GM18907 (cell line): ENCODE measurements around the gene LOXL1.

Experiments
- ATAC-seq: cut with Tn5 transposase; IDR thresholded peaks from one replicate; pipeline ENCODE4 v1.9.1; 2021; ENCODE audit warnings: mild to moderate bottlenecking, moderate library complexity; ENCODE audit not compliant: unreplicated experiment

Gene LOXL1, protein sequence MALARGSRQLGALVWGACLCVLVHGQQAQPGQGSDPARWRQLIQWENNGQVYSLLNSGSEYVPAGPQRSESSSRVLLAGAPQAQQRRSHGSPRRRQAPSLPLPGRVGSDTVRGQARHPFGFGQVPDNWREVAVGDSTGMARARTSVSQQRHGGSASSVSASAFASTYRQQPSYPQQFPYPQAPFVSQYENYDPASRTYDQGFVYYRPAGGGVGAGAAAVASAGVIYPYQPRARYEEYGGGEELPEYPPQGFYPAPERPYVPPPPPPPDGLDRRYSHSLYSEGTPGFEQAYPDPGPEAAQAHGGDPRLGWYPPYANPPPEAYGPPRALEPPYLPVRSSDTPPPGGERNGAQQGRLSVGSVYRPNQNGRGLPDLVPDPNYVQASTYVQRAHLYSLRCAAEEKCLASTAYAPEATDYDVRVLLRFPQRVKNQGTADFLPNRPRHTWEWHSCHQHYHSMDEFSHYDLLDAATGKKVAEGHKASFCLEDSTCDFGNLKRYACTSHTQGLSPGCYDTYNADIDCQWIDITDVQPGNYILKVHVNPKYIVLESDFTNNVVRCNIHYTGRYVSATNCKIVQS

DNA sequence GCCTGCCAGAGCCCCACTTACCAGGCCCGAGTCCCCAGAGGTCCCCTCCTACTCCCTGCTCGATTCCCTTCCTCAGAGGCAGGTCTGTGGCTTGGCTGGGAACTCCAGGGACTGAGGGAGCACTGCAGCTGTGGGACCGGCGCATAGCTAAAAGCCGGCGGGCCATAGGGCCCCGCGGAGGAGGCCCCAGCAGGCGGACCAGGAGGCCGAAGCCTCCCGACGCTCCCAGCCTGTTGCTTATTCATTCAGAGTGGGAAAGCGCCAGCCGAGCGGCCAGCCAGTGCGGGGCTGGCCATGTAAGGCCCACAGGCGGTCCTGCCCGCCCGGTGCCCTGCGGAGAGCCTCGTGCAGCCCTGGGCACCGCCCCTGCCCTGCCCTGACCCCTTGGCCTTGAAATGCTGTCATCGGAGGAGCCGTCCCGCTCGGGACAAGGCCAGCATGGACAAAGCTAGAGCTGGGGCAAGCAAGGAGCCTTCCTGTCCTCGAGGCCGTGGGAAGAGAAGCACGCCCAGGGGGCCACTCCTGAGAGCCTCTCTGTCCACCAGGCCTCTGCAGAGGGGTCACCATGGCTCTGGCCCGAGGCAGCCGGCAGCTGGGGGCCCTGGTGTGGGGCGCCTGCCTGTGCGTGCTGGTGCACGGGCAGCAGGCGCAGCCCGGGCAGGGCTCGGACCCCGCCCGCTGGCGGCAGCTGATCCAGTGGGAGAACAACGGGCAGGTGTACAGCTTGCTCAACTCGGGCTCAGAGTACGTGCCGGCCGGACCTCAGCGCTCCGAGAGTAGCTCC lies at the start of gene LOXL1:
TSS of gene LOXL1 (plus strand) at position 244 of the 784 bp plus-strand sequence. CDS start at position 566, 322 bp downstream.
- ATAC-seq: no peak

DNA sequence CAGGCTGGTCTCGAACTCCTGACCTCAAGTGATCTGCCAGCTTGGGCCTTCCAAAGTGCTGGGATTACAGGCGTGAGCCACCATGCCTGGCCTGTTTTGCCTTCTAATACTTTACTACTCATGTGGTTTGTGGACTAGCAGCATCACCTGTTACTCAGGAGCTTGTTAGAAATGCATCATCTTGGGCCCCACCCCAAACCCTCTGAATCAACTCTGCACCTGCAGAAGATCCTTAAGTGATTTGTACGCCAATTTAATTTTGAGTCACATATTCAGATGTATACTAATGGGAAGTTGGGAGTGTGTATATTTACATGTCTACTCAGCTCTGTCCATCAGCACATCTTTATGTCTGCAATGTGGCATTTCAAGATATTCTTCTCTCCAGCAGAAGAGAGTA lies 46.8 kb upstream of the LOXL1 start:
- no peak for ATAC-seq

DNA sequence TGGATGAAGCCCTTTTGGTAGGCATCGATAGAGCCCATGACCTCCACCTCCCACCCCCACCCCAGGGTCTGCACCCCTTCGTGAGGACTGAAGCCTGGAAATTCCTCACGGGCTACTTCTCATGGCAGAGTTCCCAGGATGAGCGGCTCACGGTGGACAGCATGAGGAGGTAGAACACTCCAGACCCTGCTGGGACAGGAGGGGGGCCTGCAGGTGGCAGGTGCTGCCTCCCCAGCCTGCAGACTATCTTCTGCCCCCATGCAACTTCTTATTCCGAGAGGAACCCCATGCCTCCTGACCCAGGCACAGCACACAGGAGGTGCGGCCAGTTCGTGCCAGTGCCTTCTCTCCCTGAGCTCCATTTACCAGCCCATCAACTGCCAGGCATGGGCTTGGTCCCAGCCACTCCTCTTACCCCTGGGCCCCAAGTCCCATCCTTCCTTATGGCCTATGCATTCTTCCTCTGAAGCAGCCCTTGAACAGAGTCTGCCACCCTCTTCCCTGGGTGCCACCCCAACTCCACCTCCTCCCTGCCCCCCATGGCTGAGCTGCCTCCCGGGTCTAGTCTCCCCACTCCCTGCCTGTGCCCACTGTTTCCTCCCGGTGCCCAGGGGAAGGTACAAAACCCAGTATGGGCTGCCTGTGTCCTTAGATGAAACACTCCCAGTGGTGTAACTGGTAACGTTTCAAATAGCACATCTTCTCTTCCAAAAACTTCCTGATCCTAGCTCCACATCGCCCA lies 44.5 kb upstream of the LOXL1 start:
- no peak for ATAC-seq

DNA sequence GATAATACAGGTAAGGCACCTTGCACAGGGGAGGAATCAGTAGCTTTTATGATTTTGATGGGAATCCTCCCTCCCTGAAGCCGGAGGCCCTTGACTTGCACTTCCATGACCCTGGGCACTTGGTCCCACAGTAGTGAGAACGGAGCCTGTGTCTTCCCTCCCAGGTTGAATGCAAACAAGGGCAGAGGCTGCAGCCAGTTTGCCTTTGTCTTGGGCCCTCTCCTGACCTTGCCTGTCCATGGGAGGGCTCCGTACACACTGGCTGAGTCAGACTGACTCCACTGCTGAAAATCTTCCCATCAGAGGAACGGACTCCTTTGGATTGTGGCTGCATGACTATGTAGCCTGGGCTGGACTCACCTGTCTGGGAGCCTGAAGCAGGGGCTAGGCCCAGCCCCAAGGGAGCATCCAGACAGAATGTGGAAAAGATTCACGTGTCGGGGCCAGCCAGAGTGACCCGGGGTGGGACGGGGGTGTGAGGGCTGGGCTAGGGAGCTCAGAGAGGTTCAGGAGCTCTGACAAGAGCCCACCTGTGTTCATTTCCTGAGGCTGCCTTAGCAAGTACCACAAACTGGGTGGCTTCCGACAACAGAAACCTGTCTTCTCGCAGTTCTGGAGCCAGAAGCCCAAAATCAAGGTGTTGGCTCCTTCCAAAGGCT lies 43.4 kb upstream of the LOXL1 start:
- no peak for ATAC-seq

DNA sequence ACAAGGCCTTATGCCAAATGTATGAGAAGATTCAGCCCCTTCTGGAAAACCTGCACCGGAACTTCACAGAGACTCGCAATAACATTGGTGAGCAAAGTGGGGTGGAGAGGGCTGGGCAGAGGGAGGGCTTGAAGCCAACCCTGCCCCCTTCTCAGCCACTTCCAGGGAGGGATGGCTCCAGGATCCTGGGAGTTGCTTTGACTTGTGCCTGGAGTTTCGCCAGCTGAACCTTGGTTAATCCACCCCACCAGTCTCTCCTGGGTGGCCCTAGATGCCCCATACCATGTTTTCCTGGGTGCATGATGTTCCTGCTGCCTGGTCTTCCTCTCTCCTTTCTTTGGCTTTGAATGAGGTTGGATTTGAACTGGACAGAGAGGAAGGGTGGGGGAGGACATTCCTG lies 42.1 kb upstream of the LOXL1 start:
- ATAC-seq: no peak

DNA sequence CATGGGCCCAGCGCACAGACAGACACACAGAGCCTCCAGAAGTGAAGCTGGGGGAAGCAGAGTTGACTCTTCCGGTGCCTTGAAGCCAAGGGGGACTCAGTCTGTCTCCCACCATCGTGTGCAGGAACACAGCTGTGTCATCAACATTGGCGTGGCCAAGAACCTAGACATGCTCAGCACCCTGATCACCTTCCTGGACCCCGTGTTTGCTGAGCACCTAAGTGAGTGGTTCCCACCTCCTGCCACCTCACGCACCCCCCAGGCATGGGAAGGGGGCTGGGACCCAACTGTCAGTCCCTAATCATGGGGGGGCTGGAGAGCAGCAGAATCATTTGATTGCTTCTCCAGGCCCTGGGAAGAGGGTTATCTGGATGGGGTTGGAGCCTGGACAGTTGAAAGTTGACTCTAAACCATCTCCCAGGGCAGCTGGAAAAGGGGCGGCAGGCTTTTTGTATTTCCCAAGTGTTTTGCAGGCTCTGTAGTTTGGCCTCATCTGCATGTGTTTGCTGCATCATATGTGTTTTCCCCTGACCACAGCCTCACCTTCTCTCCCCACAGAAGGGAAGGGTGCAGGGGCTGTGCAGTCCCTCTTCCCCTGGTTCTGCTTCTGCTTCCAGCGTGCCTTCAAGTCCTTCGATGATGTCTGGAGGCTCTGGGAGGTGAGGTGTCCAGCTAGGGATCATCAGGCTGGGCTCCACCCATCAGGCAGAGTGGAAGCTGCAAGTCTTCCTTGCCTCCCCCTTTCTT lies 40.1 kb upstream of the LOXL1 start:
- ATAC-seq: no peak

DNA sequence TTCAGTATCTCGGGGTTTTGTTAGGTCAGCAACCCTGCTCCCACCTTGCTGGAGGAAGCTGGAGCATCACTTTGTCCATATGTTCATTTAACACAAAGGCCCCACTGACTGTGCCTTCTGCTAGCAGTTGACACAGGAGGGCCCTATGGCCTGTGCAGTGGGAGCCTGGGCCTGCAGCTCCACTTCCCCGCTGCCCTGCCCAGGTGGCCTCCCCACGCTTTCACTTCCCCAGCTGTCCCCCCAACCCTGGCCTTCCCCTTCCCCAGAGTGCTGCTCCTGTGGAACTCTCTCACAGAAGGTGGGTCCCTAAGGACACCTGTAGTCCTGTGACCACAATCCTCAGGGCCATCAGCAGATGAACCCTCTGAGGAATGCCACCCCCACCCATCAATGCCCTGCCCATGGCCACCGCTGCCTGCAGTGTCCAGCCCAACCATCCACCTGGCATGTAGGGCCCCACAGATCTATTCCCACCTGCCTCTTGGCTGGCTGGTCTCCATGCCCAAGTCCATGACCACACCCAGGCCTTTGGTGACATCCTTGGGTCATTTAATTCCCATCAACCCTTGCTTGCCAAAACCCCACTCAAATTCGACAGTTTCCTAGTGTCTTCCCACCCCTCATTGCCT lies 39.4 kb upstream of the LOXL1 start:
- no peak for ATAC-seq

DNA sequence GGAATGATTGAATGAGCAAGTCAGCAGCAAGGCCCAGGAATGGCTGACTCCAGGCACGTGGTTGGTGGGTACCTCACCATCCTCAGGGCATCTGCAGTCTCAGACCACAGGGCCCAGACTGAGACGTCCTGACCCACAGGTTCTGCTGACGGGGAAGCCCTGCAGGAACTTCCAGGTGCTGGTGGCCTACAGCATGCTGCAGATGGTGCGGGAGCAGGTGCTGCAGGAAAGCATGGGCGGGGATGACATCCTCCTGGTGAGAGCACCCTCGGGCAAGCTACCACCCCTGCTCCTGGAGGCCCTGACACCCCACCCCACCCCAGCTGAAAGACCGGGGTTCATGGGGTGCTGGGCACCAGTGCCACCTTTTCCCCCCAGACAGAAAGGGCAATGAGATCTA lies 38.8 kb upstream of the LOXL1 start:
- no peak for ATAC-seq

DNA sequence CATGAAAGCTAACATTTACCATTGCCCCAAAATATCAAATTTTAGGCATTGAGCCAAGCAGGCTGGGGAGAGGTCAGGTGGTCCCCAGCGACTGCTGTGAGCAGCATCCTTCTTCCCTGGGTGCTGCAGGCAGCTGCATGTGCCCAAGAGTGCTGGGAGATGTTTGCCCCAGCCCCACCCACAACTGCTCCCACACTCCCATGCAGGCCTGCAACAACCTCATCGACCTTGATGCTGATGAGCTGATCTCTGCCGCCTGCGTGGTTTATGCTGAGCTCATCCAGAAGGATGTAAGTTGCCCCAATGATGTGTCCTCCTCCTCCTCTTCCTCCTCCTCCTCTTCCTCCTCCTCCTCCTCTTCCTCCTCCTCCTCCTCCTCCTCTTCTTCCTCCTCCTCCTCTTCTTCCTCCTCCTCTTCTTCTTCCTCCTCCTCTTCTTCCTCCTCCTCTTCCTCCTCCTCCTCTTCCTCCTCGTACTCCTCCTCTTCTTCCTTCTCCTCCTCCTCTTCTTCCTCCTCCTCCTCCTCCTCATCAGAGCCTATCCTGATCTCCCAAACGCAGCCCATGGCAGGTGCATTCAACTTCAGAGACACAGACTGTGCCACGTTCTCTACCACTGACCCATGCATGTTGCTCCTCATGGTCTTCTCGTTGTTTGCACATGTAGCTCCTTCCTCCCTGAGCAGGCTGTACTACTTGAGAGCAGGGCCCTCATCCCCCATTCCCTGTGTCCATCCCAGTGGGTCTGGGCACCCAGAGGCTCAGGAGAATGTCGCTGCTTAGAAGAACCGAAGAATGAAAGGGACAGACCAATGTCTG lies 37.8 kb upstream of the LOXL1 start:
- ATAC-seq: no peak

DNA sequence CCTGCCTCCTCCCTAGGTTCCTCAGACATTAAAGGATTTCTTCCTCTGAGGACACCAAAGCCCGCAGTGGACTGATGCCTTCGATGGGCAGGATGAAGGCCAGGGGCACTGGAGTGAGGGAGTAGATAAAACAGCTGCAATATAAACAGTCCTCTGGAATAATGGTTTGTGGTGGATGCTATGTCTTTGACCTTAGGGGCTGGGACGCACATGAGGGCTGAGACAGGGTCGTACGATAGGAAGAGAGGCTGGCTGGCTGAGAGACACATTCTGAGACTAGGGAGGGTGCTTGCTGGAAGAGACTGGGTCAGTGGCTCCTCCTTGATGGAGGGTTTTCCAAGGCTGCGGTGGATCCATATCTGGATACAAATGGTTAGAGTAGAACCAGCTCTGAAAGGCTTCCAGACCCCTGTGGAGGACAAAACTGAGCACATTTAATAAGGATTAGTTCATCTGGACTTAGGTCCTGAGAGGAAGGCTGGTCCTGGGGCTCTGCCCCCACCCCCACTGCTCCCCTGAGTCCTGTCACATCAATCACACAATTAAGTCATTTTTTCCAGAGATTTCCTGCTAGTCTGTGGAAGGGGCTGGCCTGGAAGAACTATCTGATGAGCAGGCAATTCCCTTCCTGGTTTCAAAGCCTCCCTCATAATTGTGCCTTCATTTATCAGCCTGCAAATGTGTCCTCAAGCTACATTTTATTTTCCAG lies 37.1 kb upstream of the LOXL1 start:
- no peak for ATAC-seq

DNA sequence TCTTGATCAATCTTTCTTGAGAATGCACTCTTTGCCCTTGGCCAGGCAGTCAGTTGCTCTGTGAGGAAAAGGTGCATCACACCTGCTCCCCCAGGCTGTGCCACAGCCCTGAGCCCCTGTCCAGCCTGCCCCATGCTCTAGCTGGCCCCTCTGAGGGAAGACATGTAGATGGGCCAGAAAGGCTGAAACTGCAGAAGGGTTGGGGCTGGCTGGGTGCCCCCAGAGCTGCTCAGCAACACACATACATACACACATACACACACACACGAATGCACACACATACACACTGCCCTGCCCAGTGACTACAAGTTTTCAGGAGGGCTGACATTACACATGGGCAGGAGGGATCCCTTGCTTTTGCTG lies 36.5 kb upstream of the LOXL1 start:
- ATAC-seq: no peak

DNA sequence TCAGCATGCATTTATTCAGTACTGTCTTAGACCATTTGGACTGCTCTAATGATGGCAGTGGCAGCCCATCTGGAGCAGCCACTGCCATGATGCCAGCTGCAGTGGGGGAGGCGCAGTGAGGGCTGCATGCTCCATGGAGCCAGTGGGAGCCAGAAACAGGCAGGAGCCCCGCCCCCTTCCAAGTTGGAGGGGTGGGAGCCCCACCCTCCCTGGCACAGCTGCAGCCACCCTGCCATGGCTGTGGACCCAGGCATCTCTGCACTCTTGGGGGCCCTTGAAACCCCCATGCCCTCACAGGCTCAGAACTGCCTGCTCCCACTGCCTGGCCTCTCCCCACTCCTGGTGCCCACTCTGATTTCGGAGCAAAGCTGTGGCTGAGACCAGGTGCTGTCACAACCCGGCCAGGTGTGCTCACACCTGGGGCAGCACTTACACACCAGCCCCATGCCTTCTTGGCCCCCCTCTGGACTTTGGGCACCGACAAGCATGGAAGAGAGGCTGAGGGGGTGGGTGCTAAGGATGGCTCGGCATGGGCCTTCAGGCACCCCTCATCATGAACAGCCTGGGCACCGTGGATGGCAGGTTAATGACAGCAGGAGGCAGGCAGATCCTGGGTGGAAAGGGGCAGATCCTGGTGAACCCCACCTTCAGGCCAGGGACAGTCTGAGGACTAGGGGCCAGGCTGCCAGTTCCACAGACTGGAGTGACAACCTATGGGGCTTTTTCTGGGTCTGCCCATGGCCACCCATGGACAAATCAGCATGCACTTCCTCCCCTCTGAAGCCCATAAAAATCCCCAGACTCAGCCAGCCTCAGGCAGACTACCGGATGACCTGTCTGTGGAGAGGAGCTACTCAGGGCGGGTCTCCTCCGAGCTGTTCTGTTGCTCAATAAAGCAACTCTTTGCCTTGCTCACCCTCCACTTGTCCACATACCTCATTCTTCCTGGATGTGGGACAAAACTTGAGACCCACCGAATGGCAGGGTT lies 34.6 kb upstream of the LOXL1 start:
- no peak for ATAC-seq

DNA sequence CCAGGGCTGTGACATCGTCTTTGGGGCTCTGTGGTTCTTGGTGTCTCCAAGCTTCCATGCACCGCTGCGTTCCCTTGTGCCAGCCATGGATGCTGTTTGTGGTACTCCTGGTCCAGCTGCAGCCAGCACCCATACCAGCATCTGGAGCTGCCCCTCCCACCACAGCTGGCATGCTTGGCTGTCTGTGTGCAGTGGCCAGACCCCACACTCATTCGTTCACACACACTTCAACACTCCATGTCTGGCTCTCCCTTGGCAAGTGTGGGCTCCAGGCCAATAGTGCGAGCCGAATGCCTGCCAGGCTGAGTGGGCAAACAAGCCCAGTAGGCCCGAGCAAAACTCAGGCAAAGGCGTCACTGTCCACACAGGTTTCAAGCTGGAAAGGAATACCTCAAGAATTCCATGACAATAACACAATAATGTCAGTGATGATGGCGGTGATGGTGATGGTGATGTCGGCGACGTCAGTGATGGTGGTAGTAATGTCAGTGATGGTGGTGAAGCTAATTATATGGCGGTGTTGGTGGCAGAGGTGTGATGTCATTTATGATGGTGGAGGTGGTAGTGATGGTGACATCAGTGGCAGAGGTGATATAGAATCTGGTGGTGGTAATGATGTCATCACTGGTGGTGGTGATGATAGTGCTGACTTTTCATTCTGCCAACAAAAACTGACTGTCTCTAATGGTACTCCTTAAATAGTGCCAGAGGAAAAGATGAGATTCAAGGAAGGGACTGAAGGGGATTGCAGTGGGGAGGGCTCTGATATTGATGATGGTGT lies 33.6 kb upstream of the LOXL1 start:
- no peak for ATAC-seq

DNA sequence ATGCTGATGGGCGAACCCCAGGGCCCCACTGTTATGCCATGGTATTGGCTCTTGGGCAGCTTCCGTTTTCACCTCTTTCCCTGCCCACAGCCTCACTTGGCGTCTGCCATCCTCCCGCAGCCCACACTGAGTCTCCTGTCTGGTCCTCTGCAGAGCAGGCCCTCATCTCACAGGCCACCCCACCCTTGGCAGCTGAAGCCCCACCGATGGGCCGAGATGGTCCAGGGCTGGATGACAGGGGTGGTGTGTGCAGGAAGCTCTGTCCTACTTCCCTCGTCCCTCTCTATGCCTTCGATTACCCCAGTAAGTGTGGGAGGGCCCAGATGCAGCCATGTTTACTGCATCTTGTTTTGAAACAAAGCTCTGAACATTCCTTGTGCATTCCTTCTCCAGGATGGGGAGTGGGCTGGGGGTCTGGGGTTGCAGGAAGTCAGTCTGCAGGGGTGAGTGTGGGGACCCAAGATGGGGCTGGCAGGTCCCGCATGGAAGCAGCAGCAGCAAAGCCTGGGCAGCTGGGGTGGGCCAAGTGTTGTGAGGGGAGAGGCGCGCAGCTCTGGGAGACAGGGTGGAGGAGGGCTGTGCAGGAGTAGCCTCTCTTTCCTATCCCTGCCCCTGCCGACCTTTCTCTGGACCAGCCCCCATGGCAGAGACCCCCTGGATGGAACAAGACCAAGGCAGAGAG lies 32.0 kb upstream of the LOXL1 start:
- ATAC-seq: no peak

DNA sequence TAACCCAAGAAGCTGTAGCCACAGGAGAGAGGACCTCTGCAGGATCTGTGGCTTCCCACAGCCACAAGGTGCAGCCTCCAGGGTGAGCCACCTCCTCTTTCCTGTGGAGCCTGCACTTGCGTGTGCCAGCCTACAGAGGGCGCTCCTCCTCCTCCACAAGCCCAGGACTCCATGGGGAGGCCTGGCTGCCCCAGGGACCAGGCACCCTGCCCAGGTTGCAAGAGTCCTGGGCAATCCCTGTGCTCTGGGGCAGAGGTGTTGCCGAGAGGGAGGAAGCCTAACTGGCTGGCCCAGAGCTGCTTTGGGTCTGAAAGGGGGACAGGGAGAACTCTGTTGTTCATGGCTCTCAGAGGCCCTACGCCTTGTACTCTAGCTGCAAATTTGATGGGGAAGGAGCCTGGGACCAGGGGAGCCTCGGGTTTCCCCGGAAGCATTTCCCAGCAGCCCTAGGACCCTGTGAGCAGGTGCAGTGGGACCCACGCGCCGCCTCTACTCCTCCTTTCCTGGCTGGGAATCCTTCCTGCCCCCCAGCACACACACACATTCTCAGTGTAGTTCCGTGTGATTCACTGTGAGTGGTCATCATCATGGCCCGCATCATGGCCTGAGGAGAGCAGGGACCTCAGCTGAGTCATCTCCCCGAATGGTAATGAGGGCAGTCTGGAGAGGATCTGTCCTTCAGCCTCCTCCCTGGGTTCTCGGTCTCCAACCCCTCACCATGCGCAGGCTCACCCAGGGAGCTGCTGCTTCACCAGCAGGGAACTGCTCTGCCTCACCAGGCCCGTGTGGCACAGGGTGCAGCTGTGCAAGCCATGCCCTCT lies 28.6 kb upstream of the LOXL1 start:
- no peak for ATAC-seq
